AG09319 (cell line): ENCODE measurements around the gene PASD1.

Experiments used
- DNase-seq: peaks from one replicate; pipeline ENCODE4 v3.0.0-alpha.2; 2010; ENCODE audit warnings: low read depth; ENCODE audit errors: extremely low read depth
- TF ChIP-seq, protein P1 (sequence below): IDR thresholded peaks from 2 replicates; pipeline ENCODE4 v1.5.1; 2011; ENCODE audit warnings: low read depth, mild to moderate bottlenecking, inconsistent platforms, low read length, moderate library complexity

The PASD1 gene

DNA sequence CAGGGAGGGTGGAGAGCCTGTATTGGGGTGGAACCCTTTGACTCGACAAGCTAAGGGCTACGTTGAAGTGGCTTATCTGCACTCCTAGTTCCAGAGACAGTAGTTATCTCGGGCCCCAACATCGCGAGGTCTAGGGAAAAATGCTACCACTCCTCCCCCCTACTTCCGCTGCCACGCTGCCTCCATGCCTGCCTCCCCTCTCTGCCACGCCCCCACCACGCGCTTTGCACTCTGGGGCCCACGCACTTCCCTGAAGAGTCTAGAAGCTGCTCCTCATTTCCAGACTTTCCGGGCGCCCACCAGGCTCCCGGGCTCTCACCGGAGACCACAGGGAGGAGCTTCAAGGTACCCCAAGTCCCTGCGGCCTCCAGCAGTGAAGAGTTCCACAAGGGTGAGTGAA lies at the start of gene PASD1:
PASD1 (plus strand) TSS at position 227 of the 400 bp plus-strand sequence. CDS start 37,879 bp downstream, outside the sequence.
- TF ChIP-seq, protein P1, sequence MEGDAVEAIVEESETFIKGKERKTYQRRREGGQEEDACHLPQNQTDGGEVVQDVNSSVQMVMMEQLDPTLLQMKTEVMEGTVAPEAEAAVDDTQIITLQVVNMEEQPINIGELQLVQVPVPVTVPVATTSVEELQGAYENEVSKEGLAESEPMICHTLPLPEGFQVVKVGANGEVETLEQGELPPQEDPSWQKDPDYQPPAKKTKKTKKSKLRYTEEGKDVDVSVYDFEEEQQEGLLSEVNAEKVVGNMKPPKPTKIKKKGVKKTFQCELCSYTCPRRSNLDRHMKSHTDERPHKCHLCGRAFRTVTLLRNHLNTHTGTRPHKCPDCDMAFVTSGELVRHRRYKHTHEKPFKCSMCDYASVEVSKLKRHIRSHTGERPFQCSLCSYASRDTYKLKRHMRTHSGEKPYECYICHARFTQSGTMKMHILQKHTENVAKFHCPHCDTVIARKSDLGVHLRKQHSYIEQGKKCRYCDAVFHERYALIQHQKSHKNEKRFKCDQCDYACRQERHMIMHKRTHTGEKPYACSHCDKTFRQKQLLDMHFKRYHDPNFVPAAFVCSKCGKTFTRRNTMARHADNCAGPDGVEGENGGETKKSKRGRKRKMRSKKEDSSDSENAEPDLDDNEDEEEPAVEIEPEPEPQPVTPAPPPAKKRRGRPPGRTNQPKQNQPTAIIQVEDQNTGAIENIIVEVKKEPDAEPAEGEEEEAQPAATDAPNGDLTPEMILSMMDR, result no peak
- DNase-seq, result no peak

DNA sequence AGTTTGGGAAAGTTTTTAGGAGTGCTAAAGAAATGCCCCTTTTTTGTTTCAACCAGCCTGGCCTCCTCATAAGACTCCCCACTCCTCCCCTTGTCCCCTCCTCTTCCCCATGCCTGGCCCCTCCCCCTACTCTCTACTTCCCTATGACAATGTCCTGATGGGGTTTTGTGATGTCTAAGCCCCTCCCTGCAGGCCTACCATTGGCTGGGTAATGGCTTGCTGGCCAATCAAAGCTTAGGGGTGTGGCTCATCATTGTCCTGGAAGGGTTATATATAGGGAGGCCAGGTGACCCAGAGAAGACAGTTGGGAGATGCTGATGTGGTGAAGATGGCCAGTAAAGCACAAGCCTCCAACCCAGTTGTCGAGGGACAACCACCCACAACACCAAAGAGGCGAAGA lies 48.2 kb upstream of the PASD1 start:
- TF ChIP-seq, protein P1, result no peak
- no peak for DNase-seq

DNA sequence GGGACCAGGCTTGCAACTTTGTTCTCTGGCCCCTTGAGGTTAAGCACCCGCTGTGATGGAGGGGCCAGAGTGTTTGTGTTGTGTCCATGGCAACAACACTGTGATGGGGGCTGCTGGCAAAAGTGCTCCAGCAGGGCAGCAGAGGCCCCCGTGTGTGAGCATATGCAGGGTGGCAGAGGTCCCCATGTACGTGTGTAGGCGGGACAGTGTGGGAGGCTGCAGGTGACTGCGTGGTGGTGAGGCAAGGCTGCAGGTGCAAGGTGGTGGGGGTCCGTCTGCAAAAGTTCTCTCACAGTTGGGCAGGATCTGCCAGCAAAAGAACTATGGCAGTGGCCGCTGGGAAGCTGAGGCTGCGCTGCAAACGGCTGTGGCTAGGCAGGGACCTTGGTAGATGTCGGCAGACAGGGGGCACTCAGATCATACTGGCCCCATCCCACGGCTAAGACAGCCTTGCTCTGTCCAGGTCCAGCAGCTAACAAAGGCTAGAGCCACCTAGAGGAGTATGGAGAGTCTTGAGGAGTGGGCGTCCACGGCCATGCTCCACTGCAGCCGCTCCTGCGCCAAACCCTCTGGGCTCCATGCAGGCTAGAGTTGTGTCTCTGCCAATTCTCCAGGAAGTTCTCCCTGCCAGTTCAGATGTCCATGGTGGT lies 46.8 kb upstream of the PASD1 start:
- TF ChIP-seq, protein P1, result no peak

DNA sequence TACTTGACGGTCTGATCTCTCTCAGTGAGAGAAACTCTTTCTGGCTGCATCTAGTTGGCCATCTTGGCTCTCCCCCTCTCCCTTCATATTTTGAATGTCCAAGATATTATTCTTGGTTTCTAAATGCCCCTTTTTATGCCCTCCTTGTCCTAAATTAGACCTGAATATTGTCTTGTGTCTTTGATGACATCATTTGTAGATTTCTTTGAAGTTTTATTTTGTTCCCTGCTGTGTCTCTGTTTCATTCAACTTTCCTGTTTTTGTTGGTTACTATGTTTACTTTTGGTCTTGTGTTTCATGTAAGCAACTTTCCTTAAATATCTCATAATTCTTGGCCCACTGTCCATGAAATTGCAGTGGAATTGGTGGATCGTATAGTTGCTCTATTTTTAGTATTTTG lies 46.1 kb upstream of the PASD1 start:
- TF ChIP-seq, protein P1, result no peak
- DNase-seq, result no peak

More for the DNA sequence above, 46.8 kb upstream of the PASD1 start:
- DNase-seq, result no peak

DNA sequence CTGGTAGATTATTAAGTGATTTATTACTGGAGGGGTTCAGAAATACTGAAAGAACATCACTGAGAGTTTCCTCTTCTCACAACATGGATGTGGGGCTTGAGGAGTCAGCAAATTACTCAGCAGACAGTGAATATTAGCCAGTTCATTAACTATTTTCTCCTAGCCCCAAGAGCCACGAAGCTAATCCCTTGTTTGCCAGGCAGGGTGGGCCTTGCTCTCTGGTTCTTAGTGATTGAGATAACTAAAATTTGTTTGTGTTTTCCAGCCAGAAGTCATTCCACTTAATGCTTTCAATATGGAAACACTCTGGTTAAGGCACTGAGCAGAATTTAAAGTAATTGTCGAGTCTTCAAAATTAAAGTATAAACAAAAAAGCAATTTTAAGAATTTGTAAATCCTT lies 40.1 kb upstream of the PASD1 start:
- TF ChIP-seq, protein P1, result no peak
- no peak for DNase-seq

DNA sequence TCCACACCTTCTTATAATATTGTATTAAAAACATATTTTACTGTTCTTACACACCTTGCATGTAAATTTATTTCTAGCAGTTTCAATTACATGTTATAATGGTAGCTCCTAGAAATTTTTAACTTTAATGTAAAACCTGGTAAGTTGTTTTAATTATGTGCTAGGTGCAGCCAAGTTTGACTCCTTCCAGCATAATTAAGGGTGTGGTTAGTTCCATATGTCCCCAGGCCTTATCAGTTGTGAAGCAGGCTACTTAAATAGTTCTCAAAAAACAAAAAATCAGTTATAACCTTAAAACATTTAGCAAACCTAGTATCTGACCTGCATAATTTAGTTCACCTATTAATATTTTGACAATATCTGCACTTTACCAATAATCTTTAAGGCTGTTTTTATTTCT lies 26.9 kb upstream of the PASD1 start:
- DNase-seq, result no peak
- TF ChIP-seq, protein P1, result no peak

GRCh38 chrX:151537572-151537971 lies 25.9 kb upstream of the PASD1 start:
- DNase-seq, result no peak
- TF ChIP-seq, protein P1, result no peak
